Neural crest cell (in vitro differentiated cells): ENCODE results near the gene LIMS2. TPM values are rescaled to one million over a fixed set of nuclear protein-coding genes. Genes with fewer than 3 reads are reported as not detected.

Experiments used
- DNase-seq: peaks from one replicate; pipeline ENCODE4 v3.0.0; 2021; ENCODE audit warnings: low read depth, mixed read lengths, low spot score
- H3K27ac Mint-ChIP-seq: one replicate; pipeline ENCODE4 v1.8.0; 2021; ENCODE audit warnings: mild to moderate bottlenecking, mixed read lengths; ENCODE audit not compliant: unreplicated experiment
- H3K27me3 Mint-ChIP-seq: 2 replicates; pipeline ENCODE4 v1.8.0; 2021; ENCODE audit warnings: low read depth, mild to moderate bottlenecking, mixed read lengths
- H3K36me3 Mint-ChIP-seq: 2 replicates; pipeline ENCODE4 v1.8.0; 2021; ENCODE audit warnings: low read depth, mild to moderate bottlenecking, mixed read lengths
- H3K4me1 Mint-ChIP-seq: 2 replicates; pipeline ENCODE4 v1.8.0; 2021; ENCODE audit warnings: mixed read lengths
- H3K4me3 Mint-ChIP-seq: one replicate; pipeline ENCODE4 v1.8.0; 2021; ENCODE audit warnings: mild to moderate bottlenecking, mixed read lengths
- H3K9me3 Mint-ChIP-seq: 2 replicates; pipeline ENCODE4 v1.8.0; 2021; ENCODE audit warnings: mixed read lengths
- total RNA-seq: library from RNA; stranded (reverse); gene quantifications from 2 replicates; pipeline ENCODE4 v1.2.1, GENCODE V29; 2021
- TF ChIP-seq, protein P1 (sequence below): fragments of 200-600 bp; sonication (generic); conservative IDR thresholded peaks from 2 replicates; pipeline ENCODE4 v1.5.0; 2021; ENCODE audit warnings: antibody characterized with exemption, mild to moderate bottlenecking

LIMS2 gene
- total RNA-seq, 1 donor from 2014 or later, result 7.6 TPM

DNA sequence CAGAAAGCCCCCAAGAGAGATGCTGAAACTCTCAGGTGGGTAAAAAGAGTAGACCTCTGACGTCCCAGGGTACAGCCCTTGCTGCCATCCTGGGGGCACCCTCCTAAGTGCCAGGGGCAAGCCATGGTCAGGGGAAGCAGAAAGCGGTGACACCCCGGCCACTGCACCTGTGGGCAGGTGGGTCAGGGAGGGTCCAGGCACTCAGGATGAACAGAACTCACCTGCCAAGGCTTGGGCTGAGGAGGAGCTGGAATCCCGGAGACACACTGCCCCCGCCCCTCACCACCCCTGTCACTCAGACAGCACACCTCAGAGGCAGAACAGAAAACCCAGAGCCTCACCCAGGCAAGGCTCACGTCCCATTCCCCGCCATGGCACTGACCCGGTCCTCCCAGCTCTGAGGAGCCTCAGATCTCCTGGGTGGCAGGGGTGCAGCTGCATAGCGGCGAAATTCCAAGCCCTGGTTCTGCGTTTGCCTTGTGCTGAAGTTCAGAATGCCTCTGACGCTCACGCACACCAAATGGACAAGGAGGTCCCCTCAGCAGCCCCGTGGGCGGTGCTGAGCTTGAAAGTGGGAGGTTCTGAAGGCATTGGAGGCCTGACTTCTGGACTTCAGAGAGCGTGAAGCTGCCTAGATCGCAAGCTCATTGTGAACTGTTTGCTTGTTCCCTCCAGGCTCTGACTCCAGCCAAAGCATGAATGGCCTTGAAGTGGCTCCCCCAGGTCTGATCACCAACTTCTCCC lies 25.1 kb downstream of the LIMS2 start:
- TF ChIP-seq, protein P1, sequence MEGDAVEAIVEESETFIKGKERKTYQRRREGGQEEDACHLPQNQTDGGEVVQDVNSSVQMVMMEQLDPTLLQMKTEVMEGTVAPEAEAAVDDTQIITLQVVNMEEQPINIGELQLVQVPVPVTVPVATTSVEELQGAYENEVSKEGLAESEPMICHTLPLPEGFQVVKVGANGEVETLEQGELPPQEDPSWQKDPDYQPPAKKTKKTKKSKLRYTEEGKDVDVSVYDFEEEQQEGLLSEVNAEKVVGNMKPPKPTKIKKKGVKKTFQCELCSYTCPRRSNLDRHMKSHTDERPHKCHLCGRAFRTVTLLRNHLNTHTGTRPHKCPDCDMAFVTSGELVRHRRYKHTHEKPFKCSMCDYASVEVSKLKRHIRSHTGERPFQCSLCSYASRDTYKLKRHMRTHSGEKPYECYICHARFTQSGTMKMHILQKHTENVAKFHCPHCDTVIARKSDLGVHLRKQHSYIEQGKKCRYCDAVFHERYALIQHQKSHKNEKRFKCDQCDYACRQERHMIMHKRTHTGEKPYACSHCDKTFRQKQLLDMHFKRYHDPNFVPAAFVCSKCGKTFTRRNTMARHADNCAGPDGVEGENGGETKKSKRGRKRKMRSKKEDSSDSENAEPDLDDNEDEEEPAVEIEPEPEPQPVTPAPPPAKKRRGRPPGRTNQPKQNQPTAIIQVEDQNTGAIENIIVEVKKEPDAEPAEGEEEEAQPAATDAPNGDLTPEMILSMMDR, result peak; percentile 43
- Mint-ChIP-seq H3K36me3 (no peaks in the 10 kb centered on the region), H3K27me3 (no peaks in the 10 kb centered on the region), H3K27ac (no peak overlapping the region), H3K9me3 (no peaks in the 10 kb centered on the region), H3K4me3 (no peak overlapping the region), H3K4me1 (peaks cover 52% of the 10 kb centered on the region)
- DNase-seq, result no peak

DNA sequence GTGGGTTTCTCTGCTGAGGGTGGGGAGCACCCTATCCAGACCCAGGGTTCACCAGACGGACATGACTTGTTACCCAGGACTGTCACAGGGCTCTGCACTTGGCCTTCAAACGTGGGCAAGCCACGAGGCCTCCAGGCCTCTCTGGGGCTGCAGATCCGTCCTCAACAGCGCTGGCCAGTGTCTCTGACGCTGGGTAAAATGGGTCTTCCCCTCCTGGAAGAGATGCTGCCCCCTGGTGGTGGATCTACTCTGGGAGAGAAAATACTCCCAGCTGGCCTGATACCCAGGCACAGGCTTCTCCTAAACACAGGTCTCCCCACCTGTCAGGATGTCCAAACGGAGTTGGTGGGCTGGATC lies 25.7 kb downstream of the LIMS2 start:
- H3K27me3 Mint-ChIP-seq, result no peaks in the 10 kb centered on the region
- peaks cover 54% of the 10 kb centered on the region for H3K4me1 Mint-ChIP-seq
- no peaks in the 10 kb centered on the region for H3K36me3 Mint-ChIP-seq
- peak; percentile 99 for DNase-seq
- H3K9me3 Mint-ChIP-seq, result no peaks in the 10 kb centered on the region
- H3K27ac Mint-ChIP-seq, result peak overlapping the region; percentile 93
- TF ChIP-seq, protein P1, result peak; percentile 87
- H3K4me3 Mint-ChIP-seq, result peak overlapping the region; percentile 60

DNA sequence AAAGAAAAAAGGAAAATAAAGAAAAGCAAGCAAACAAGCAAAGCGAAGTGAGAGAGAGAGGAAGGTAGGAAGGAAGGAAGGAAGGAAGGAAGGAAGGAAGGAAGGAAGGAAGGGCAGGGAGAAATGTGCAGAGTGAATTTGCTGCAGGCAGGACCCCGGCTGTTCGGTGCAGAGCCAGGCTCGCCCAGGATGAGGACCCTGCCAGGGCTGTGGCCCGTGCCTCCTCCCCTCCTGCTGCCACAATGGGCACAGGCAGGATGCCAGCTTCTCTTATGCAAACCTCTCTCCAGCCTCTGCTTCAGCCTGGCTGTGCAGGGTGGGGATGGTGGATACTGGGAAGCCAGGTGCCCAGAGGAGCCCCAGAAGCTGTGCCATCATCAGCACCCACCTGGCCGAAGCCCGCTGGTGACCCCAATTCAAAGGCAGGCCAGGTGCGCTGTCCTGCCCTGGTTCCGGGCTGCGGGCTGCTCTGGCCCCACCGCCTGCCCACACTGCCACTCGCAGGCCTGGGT lies 26.2 kb downstream of the LIMS2 start:
- peaks cover 58% of the 10 kb centered on the region for H3K4me1 Mint-ChIP-seq

DNA sequence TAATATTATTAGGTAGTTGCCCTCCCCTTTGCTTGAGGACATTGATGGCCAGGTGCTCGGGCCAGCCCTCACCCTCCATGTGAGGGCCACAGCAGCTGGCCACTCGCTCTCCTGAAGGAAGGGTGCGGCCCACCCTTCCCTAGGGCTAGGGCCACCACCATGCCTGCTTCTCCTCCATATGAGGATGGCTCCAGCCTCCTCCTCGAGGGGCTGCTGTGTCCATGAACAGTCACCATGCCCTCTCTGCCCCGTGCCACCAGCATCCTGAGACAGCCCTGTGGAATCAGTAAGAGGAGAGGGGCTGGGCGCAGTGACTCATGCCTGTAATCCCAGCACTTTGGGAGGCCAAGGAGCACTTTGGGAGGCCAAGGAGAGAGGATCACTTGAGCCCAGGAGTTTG lies 27.0 kb downstream of the LIMS2 start:
- H3K27ac Mint-ChIP-seq, result no peak overlapping the region
- TF ChIP-seq, protein P1, result no peak
- H3K4me3 Mint-ChIP-seq, result no peak overlapping the region
- no peaks in the 10 kb centered on the region for H3K27me3 Mint-ChIP-seq
- DNase-seq, result no peak
- H3K36me3 Mint-ChIP-seq, result no peaks in the 10 kb centered on the region
- peaks cover 66% of the 10 kb centered on the region for H3K4me1 Mint-ChIP-seq
- no peaks in the 10 kb centered on the region for H3K9me3 Mint-ChIP-seq

More for the DNA sequence above, 26.2 kb downstream of the LIMS2 start:
- H3K4me3 Mint-ChIP-seq, result no peak overlapping the region
- TF ChIP-seq, protein P1, result no peak
- no peak for DNase-seq
- no peak overlapping the region for H3K27ac Mint-ChIP-seq
- no peaks in the 10 kb centered on the region for H3K27me3 Mint-ChIP-seq
- H3K9me3 Mint-ChIP-seq, result no peaks in the 10 kb centered on the region
- no peaks in the 10 kb centered on the region for H3K36me3 Mint-ChIP-seq

DNA sequence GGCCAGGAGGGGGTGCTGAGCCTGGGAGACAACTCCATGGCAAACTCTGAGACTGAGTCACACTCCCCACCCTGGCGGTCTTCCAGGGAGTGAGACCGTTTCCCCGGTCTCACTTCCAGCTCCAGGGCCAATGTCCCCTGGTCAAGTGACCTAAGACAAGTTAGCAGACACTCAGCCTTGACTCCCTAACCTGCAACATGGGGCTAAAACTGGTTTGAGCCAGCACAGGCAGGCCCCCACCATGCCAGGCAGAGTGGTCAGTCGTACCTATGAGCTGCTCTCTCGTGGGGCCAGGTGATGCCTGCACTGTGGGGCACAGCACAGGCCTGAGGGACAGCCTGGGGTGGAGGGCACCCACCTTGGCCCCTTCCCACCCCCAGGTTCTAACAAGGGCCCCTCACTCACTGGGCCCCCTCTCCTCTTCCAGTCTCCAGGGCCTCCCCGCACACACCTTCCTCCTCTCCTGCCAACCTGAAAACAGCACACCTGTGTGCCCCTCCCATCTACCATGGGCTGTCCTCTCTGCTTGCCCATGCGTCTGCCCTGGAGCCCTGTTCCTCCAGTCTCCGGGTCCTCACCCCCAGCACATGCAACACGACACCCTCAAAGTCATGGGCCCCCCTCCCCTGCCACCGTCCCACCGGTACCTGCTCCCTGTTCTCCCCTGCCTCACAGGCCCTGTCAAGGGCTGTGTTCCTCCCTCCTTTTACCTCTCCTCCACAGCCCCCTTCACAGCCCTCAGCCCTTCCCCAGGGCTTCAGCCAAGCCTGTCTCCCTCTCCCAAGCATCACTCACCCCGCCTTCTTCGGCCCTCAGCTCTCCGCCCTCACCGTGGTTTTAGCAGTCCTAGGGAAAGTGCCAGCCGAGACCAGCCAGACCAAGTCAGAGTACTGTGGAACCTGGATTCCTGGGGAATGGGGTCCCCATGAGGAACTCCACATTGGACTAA lies 27.8 kb downstream of the LIMS2 start:
- Mint-ChIP-seq H3K27ac (peak overlapping the region; percentile 78), H3K27me3 (no peaks in the 10 kb centered on the region), H3K36me3 (no peaks in the 10 kb centered on the region), H3K9me3 (no peaks in the 10 kb centered on the region), H3K4me3 (peak overlapping the region; percentile 24), H3K4me1 (peaks cover 65% of the 10 kb centered on the region)
- TF ChIP-seq, protein P1, result no peak
- no peak for DNase-seq
